Stimulated activated naive CD8-positive, alpha-beta T cell treated with anti-CD3 and anti-CD28 coated beads, Interleukin-15, Interleukin-2, amounts not matched to agents 100 U/mL and 50 U/mL, for 24 hours (primary cell): Measurements from ENCODE around the gene KCNT2.
"Not testable (repeated sequence)": the region's sequence is repeated elsewhere in the genome, so short reads cannot be mapped to it uniquely, and the experiment has no call there.

Source experiments
- ATAC-seq: fragments of 150-1000 bp; cut with Tn5 transposase; one replicate; pipeline ENCODE4 v1.10.0; 2021
- DNase-seq: peaks from one replicate; pipeline ENCODE4 v3.0.0; 2021

Gene KCNT2

DNA sequence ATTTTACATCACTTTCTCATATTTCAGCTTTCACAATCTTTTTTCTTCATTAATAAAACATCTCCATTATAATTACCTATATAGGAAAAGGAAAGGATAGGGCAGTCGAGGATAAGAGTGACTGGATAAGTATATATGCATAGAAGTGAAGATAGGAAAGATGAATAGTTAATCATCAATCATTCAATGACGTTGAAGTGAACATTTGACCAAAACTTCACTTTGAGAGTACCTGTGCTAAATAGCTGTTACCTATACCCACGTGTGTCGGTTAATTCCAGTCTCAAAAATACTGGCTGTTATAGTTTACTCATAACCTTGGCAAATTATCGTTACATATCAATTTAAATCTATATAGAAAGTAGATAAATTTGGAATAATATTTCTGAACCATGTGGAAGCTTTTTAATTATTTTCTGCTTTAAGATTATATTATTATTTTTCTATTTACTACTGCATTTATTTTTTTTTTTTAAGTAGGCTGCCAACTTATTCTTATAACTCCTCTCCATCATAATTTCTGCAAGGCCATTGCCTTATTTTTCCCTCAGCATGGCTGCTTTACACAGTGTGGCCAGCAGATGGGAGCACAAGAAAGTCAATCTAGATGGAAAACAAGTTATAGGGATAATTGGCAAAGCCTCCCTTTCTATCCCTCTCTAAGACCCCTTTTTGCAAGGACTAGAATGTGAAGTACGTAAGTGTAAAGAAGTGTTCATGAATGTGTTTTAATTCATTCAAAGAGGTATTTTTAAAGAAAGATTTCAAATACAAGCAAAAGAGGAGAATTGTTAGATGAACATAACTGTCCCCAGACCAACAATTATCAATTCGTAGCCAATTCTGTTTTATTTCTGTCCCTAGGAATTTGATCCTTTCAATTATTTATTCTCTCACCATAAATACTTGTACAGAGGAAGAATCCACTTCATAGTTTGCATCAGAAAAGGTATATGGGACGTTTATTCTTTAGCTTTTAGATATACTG, 290.4 kb downstream of the KCNT2 start:
- DNase-seq = no peak
- no peak for ATAC-seq

DNA sequence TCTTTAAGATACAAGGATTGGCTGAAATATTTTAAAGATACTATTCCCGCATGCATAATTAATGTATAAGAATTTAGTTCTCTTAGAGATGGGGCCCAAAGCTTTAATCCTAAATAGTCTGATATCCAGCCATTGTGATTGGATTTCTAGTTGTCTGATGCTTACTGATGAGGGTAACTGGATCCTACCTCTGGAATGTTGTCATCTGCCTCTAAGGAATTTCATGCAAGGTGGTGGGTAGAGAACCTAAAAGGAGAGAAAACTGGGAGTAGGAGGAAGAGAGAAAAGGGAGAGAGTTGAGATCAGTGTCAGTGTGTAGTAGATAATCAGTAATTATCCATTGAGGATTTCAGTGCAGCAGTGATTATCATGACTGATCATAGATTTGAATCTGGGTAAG, 295.5 kb downstream of the KCNT2 start:
- ATAC-seq = no peak
- DNase-seq = no peak

DNA sequence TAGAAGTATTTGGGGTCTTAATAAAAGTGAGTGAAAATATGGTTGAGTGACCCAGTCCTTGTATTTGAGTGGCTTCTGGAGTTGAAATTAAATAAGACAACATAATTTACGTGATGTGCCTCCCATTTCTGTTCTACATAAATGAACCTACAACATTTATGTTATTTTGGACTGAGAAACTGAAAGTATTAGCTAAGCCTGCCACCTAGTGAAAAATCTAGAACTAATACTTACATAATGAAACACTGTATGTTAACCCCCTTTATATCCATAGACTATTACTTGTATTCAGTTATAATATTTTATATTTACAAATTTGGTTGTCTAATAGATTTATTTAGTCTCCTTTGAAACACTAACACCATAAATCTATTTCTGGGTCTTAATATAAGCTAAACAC, 298.9 kb downstream of the KCNT2 start:
- no peak for DNase-seq
- no peak for ATAC-seq

DNA sequence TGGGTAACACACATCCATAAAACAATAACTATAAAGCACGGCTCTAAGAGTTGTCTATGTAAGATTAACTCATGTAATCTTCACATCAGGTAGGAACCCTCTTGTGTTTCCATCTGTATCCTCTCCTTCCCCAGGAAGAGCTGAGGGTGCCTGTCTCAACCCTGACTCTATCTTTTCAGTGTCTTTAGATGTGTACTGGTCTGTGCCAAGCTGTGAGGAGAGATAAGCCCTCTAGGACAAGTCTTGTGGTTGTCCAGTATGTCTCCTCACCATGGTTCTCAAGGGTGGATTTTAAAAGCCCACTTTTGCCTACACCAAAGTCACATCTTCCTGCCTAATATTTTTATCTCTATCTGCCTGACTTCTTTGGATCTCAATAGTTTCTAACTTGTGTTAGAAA, 300.1 kb downstream of the KCNT2 start:
- ATAC-seq (no peak), DNase-seq (no peak)

DNA sequence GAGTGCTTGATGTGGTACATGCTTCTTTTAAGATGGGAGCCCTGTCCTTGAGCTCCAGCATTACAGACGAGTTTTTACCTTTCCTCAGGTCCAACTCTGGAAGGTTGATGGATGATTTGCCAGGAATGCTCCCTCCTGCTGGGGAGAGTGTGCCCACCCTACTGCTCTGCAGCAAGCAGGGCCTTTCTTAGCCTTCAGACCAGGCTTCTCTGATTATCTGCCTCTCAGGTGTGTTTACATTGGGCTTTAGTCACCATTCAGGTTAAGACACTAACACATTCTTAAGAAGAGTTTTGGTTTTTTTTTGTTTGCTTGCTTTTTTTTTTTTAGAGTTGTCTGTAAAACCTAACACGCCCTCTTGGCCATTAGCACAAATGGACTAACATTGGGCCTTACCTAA, 301.8 kb downstream of the KCNT2 start:
- ATAC-seq (no peak), DNase-seq (no peak)

DNA sequence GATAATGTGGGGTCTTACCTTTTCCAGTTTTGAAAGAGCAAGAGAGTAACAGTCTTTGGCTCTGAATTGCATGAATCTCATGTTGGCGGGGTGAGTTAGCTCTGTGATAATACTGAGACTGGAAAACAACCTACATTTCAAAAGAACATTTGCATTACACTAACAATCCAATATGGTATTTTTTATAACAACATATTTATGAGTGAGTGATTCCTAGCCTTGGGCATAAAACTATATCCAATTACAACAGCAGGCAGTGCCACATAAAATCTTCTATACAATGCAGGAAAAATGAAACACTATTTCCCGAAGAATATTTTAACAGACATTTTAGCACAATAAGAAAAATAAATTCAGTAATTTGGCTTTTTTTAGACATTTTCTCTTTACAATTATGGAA, 303.0 kb downstream of the KCNT2 start:
- ATAC-seq (no peak), DNase-seq (no peak)

DNA sequence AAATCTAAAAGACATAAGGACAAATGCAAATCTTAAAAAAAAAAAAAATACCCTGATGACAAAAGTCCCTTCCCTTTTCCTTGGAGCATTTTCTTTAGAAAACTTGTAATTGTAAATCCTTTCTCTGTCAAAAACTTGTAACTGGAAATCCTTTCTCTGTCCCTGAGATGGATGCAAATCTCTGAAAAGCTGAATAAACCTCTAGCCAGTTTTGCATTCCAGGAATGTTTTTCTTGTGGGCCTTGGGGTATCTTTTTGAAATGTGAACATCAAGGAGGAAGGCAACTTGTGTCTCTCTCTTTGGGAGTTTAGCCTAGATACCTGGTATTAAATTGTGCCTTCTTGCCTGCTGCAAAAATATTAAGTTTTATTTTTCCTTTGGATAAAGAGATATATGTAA, 305.3 kb downstream of the KCNT2 start:
- DNase-seq (no peak), ATAC-seq (no peak)

DNA sequence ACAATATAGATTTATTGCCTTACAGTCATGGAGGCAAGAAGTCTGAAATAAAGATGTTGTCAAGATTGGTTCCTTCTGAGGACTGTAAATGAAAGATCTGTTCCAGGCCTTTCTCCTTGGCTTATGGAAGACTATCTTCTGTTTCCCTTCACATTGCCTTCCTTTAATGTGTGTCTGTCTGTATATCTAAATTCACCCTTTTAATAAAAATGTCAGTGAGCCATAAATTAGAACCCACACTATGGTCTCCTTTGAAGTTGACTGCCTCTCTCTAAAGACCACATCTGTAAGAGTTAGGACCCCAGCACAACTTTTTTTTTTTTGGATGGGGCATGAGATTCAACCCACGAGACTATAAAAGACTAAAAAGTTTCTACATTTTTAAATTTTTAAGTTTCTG, 305.8 kb downstream of the KCNT2 start:
- DNase-seq (no peak), ATAC-seq (no peak)

DNA sequence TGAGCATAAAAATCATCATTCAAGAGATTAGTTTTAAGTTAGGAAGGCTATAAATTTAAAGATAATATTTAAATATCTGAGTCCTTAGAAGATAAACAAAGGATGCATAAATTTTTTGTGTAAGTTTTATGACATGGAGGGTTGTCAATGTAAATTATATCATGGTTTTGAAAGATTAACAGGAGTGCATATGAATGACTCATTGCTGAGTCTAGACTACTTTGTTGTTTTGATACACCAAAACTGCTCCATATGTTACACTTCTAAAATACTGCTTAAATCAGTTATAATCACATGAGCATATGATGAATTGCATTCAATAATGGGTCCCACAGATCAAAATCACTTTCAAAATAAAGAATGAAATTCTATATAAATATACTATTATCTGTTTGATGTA, 312.5 kb downstream of the KCNT2 start:
- no peak for ATAC-seq
- no peak for DNase-seq

DNA sequence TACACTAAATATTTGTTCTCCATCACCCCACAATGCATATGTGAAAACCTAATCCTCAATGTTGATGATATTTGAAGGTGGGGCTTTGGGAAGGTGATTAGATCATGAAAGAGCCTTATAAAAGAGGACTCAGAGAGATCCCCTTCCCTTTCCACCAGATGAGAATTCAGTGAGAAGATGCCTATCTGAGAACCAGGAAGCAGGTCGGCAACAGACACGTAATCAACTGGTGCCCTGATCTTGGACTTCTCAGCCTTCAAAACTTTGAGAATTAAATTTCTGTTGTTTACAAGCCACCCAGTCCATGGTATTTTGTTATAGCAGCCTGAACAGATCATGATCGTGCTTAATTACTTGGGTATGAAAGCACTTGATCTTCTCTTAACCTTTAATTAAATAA, 329.4 kb downstream of the KCNT2 start:
- ATAC-seq (no peak), DNase-seq (no peak)

DNA sequence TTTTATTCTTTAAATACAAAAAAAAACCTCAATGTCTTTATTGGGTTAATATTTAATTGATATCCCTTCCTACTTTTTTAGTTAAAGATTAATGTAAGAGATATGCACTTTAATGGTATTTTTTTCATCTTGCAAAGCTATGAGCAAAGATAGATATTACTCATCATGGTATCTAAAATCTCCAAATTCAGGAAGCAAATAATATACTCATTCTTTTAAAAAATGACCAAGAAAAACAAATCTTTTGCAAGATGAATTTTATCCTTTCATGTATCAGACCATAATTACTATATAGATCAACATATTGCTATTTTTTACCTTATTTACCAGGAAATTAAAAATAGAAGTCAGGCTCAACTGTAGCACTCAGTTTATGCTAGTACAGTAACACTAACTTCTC, 330.4 kb downstream of the KCNT2 start:
- DNase-seq (no peak), ATAC-seq (no peak)

DNA sequence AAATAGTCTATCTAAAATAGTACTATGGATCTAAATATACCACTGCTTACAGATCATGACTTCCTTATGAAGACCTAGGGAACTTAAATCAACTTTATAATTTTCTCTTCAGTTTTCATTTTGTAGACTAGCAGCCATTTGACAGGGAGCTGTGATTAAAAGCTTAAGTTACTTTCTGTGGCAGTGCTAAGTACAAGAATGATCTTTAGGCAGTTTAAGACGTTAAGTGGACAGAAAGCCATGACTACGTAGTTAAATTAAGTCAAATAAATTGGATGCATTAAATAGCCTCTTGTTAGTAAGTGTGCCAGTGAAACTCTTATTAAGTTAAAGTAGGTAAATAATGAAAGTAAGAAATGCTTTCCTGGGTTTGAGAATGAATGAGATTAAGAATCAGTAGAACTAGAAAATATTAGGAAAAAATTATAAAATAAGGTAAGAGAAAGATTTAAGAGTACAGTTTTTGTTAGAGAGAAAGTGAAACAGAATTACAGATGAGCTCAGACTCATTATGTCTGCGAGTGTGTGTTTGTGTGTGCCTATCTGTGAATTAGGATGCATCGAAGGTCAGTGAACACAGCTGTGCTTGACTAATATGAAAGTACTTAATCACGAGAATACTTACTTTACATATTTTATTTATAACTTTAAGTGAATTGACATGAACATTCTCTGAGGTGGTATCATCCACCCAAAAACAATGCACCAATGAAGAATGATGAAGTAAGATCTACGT, 336.9 kb downstream of the KCNT2 start:
- DNase-seq (no peak), ATAC-seq (no peak)

DNA sequence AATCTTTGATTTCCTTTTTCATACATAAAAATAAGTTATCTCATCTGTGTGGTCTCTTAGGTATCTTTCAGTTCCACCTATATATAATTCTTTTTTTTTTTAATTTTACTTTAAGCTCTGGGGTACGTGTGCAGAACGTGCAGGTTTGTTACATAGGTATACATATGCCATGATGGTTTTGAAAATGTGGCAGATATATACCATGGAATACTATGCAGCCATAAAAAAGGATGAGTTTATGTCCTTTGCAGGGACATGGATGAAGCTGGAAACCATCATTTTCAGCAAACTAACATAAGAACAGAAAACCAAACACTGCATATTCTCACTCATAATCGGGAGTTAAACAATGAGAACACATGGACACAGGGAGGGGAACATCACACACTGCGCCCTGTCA, 345.2 kb downstream of the KCNT2 start:
- DNase-seq, ATAC-seq: not testable (repeated sequence)

DNA sequence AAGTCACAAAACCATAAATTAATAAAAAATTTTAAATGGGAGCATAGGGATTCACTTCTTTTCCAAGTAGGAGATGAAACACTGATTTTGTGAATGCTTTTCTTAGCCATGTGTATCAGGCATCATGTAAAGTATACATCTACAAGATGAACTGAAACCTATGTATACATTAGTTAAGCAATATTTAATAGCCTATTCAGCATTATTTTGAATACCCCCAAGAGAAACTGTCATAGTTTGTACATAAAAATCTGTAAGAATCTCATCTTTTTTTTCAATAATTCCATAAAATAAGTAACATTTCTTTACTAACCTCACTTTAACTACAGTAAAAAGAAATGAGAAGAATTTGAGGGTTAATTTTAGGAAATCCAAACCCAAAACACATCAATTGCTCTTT, 348.0 kb downstream of the KCNT2 start:
- no peak for ATAC-seq
- no peak for DNase-seq

DNA sequence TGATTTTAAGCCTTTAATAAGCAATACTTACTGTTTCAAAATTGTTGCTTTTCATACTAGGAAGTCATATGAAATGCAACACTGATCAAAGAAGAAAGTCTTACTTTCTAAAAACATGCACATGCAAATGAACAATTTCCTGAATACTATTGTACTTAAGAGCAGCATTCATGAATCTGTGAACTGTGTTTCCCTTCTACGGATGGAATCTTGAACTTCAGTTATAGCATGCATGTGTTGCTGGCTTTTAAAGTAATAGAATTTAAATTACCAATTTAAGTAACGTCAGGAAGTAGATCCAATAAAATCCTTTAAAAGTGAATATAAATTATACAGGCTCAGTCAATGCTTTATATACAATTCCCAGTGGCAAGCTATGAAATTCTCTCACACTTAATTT, 348.9 kb downstream of the KCNT2 start:
- no peak for ATAC-seq
- no peak for DNase-seq

DNA sequence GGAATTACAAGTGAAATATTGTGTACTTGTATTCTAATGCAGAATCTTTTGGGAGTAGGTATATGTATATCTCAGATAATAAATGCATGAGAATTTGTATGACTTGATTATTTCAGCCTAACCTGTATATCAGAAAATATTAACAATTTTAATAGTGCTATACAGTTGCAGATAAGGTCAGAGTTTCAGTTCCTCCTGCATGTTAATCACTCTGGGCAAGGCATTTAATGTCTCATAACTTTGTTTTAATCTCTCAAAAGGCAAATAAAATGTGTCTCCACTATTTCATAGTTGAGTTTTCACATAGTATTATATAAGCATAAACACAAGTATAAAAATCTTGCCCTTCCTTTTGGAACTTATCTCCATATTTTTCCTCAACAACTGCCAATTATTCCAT, 352.5 kb downstream of the KCNT2 start:
- ATAC-seq = no peak
- no peak for DNase-seq

DNA sequence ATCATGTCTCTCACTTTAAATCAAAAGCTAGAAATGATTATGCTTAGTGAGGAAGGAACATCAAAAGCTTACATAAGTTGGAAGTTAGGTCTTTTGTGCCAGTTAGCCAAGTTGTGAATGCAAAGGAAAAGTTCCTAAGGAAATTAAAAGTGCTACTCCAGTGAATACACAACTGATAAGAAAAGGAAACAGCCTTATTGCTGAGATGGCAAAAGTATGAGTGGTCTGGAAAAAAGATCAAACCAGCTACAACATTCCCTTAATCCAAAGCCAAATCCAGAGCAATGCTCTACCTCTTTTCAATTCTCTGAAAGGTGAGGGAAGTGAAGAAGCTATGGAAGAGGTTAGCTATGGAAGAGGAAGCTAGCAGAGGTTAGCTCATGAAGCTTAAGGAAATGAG, 378.7 kb downstream of the KCNT2 start:
- no peak for ATAC-seq
- DNase-seq = no peak

DNA sequence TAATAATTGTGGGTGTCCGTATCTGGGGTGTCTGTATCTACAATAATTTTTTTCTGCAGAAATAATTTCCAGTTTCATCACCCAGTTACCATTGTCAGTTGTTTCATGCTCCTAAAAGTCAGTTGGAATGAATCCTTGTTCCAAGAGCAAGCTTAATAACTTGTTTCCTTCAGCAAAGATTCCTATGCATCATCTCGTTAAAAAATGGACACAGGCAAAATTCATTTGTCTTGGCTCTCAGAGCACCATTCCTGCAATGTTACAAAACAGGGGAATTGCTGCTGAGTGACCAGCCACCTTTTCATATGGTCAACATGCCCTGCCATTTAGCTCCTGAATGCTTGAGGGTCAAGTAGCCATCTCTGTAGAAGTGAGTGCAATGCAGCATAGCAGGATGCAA, 393.4 kb downstream of the KCNT2 start:
- no peak for ATAC-seq
- DNase-seq = no peak

DNA sequence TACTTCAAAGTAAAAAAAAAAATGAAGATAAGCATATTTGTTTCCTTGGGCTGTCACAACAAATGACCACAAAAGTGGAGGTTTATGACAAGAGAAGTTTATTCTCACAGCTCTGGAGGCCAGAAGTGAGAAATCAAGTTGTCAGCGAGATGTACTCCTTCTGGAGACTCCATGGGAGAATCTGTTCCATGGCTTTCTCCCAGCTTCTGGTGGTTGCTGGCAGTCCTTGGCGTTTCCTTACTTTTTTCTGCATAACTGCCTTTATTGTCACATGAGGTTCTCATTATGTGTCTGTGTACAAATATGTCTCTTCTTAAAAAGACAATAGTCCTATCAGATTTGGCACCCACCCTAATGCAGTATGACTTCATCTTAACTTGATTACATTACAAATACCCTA, 398.3 kb downstream of the KCNT2 start:
- no peak for DNase-seq

DNA sequence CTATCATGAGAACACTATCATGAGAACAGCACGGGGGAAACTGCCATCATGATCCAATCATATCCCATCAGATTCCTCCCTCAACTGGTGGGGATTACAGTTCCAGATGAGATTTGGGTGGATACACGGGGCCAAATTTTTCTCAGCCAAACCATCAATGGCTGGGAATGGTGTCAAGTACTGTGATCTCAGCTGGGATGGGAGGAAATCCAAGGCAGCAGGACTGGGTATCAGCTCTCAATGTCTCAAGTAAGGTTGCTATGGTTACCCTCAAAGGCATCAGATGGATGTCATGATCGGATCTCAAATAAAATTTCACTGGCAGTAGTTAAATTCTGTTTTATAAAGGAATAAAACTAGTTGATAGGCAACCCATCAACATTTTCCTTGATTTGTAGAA, 399.0 kb downstream of the KCNT2 start:
- no peak for DNase-seq
- no peak for ATAC-seq

More for the DNA sequence above, 398.3 kb downstream of the KCNT2 start:
- no peak for ATAC-seq

DNA sequence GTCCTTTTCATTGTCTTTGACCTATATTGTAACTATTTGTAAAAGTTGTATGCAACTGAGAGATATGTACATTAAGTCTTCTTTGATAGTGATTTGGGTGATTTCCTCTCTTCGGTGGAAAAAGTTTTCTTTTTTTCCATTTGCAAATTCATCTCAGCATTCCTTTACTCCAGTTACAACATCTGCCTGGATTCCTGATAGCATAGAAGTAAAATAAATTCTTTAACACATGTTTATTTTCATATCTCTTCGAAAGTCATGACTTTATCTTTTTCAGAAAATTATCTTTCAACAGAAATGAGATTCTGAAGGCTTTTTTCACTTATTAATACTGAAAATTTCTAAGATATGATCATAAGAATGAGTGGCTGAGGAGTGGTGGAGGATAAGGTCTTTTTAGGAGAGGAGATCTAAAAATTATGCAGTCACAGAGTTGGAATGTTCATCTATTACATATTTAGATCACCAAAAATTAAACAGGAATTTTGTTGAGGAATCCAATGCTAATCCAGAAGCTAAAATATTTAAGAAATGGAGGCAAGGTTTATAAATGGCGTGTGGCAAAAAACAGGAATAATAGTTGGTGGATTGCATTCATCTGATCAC, 400.5 kb downstream of the KCNT2 start:
- DNase-seq = no peak
- no peak for ATAC-seq

DNA sequence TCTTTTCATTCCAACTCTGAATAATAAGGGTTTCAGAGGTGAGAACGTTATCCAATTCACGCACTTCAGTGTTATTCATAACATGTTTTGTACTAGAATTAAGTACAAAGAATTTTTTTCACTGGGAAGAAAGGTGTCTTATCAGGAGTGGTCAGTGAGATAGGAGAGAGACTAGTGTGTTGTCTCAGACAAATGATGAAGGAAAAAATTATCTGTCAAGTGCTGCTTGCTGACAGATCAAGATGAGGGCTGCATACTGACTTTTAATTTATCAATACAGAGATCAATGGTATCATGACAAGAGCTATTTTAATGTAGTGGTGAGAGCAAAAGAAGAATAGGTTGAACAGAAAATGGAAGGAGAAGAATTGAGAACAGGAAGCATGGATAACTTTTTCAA, 402.4 kb downstream of the KCNT2 start:
- ATAC-seq = no peak
- no peak for DNase-seq

DNA sequence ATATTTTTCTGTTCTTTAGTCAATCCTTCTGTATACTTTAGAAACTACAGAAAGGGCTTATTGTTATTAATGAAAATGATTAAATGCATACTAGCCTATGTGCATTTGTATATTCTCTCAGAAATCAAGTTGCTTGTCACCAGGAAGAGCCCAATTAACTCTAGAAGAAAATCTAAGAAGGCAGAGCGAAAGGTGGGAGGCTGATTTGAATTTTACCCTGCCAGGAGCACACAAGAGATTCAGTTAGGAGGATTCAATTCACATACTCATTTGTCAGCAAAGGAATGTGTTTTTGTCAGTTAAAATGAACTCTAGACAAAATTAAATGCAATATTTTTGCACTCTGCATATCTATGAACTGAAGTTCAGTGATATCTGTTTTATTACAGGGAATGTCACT, 411.8 kb downstream of the KCNT2 start:
- ATAC-seq (no peak), DNase-seq (no peak)
